BLaER1 treated with 17β-estradiol and CSF1 and Interleukin-3, amounts not matched to agents 10 nM and 100 nM (cell line): ENCODE results near the gene CIAPIN1.

ENCODE experiments used
- H3K27ac ChIP-seq, 11 experiments: shearing (Covaris generic); formaldehyde crosslinking; 2 replicates each; pipeline ENCODE4 v1.8.1; 2022
- H3K27me3 ChIP-seq, 11 experiments: shearing (Covaris generic); formaldehyde crosslinking; 2 replicates each; pipeline ENCODE4 v1.8.1; 2022
- H3K36me3 ChIP-seq, 11 experiments: shearing (Covaris generic); formaldehyde crosslinking; 2 replicates each; pipeline ENCODE4 v1.8.1; 2022
- H3K4me1 ChIP-seq, 10 experiments: shearing (Covaris generic); formaldehyde crosslinking; 2 replicates each; pipeline ENCODE4 v1.8.1; 2022
- H3K4me2 ChIP-seq, 11 experiments: shearing (Covaris generic); formaldehyde crosslinking; 2 replicates each; pipeline ENCODE4 v1.8.1; 2022
- H3K4me3 ChIP-seq, 10 experiments: shearing (Covaris generic); formaldehyde crosslinking; 2 replicates each; pipeline ENCODE4 v1.8.1; 2022
- H3K9ac ChIP-seq, 11 experiments: shearing (Covaris generic); formaldehyde crosslinking; 2 replicates each; pipeline ENCODE4 v1.8.1; 2022
- H3K9me3 ChIP-seq, 11 experiments: shearing (Covaris generic); formaldehyde crosslinking; replicated peaks in 1 of 11; 2 replicates each; pipeline ENCODE4 v1.8.1; 2022
- H4K20me1 ChIP-seq, 11 experiments: shearing (Covaris generic); formaldehyde crosslinking; 2 replicates each; pipeline ENCODE4 v1.8.1; 2022
- Cebpa-rat ChIP-seq, 11 experiments: shearing (Covaris generic); IDR thresholded peaks; 2 replicates each; pipeline ENCODE4 v1.8.1; 2022

CIAPIN1 gene

GRCh38 chr16:57423152-57423551, 24.0 kb downstream of the CIAPIN1 start:
- Histone ChIP-seq H3K9ac (no peak overlapping the region), H3K36me3 (peaks cover 12 to 34% (median 22%) of the 10 kb centered on the region in 11 experiments), H3K27ac (no peak overlapping the region), H3K27me3 (no peaks in the 10 kb centered on the region), H3K4me1 (peaks cover 7 to 23% (median 15%) of the 10 kb centered on the region in 10 experiments), H3K4me3 (no peak overlapping the region), H3K9me3 (no peaks in the 10 kb centered on the region), H3K4me2 (no peak overlapping the region), H4K20me1 (no peaks in the 10 kb centered on the region)
- no peak for TF ChIP-seq Cebpa-rat (IDR thresholded peaks at IDR 0.05)

GRCh38 chr16:57422026-57422944, 24.9 kb downstream of the CIAPIN1 start:
- TF ChIP-seq Cebpa-rat (IDR thresholded peaks at IDR 0.05): no peak
- Histone ChIP-seq H3K4me1 (peaks cover 9 to 30% (median 22%) of the 10 kb centered on the region in 10 experiments), H3K27me3 (no peaks in the 10 kb centered on the region), H3K4me2 (no peak overlapping the region), H3K27ac (no peak overlapping the region), H3K36me3 (peaks cover 4 to 25% (median 14%) of the 10 kb centered on the region in 11 experiments), H3K9me3 (no peaks in the 10 kb centered on the region), H4K20me1 (no peaks in the 10 kb centered on the region), H3K9ac (no peak overlapping the region; a peak in 1 of 22 replicates), H3K4me3 (no peak overlapping the region)

DNA sequence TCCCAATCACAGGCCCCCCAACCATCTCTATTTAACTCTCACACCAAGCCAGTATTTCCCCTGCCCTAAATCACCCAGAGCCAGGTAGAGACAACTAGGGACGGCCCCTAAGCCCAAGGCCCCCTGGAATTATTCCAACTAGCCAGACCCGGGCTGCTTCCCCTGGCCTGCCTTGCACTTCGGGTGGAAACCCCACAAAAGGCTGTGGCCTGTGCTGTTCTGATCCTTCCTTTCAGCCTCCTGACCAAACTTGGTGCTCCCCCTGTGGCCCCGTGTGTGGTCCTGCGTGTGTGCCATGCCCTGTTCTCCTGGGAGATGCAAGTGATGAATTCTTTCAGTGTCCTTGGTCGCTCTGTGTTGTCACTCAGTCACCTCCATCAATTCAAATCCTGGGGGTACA, 27.7 kb downstream of the CIAPIN1 start:
- Histone ChIP-seq H3K4me1 (peaks cover 19 to 47% (median 37%) of the 10 kb centered on the region in 10 experiments), H3K9ac (peak overlapping the region in 8 of 11 experiments; percentile 3 to 64 (median 40); a peak in 9 of 22 replicates), H3K4me3 (0 out of 20 replicates have a peak overlapping the region, but pooled peaks of 1 of the 10 experiments have one; percentile 14), H3K36me3 (no peaks in the 10 kb centered on the region), H3K27me3 (no peaks in the 10 kb centered on the region), H3K4me2 (peak overlapping the region; percentile 45 to 78 (median 63); a peak in 21 of 22 replicates), H3K27ac (peak overlapping the region in 4 of 11 experiments; percentile 13 to 59 (median 40); a peak in 7 of 22 replicates), H3K9me3 (no peaks in the 10 kb centered on the region), H4K20me1 (no peaks in the 10 kb centered on the region)
- TF ChIP-seq Cebpa-rat (IDR thresholded peaks at IDR 0.05): no peak

GRCh38 chr16:57416084-57416483, 31.1 kb downstream of the CIAPIN1 start:
- no peak for TF ChIP-seq Cebpa-rat (IDR thresholded peaks at IDR 0.05)
- H3K9me3 ChIP-seq: no peaks in the 10 kb centered on the region
- H3K27ac ChIP-seq: peak overlapping the region in 10 of 11 experiments; percentile 44 to 87 (median 80); a peak in 19 of 22 replicates
- H3K9ac ChIP-seq: peak overlapping the region in 10 of 11 experiments; percentile 55 to 84 (median 79); a peak in 18 of 22 replicates
- no peaks in the 10 kb centered on the region for H3K36me3 ChIP-seq
- no peaks in the 10 kb centered on the region for H3K27me3 ChIP-seq
- H3K4me3 ChIP-seq: no peak overlapping the region
- H3K4me1 ChIP-seq: peaks cover 29 to 82% (median 69%) of the 10 kb centered on the region in 10 experiments
- H4K20me1 ChIP-seq: no peaks in the 10 kb centered on the region; a peak in 1 of 22 replicates
- peak overlapping the region; percentile 70 to 97 (median 86) for H3K4me2 ChIP-seq

DNA sequence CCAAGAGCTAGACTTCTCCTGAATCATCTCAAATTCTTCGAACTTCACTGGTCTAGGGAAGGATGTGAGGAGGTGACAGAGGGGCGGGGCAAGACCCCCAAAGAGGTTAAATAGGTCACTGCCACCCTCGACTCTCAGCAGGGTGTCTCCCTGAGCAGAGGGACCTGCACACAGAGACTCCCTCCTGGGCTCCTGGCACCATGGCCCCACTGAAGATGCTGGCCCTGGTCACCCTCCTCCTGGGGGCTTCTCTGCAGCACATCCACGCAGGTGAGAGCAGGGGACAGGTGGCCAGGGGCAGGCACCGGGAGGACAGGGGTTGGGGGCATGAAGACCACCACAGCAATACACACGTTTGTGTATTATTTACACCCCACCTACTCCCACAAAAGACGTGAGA, 33.5 kb downstream of the CIAPIN1 start:
- Histone ChIP-seq H3K4me1 (peaks cover 42 to 95% (median 80%) of the 10 kb centered on the region in 10 experiments), H3K9me3 (no peaks in the 10 kb centered on the region), H4K20me1 (no peaks in the 10 kb centered on the region; a peak in 1 of 22 replicates), H3K4me3 (no peak overlapping the region), H3K27me3 (no peaks in the 10 kb centered on the region), H3K9ac (peak overlapping the region in 1 of 11 experiments; percentile 41; a peak in 1 of 22 replicates), H3K36me3 (no peaks in the 10 kb centered on the region), H3K4me2 (peak overlapping the region; percentile 26 to 81 (median 71); a peak in 21 of 22 replicates), H3K27ac (peak overlapping the region in 5 of 11 experiments; percentile 8 to 46 (median 21); a peak in 7 of 22 replicates)
- TF ChIP-seq Cebpa-rat (IDR thresholded peaks at IDR 0.05): no peak

DNA sequence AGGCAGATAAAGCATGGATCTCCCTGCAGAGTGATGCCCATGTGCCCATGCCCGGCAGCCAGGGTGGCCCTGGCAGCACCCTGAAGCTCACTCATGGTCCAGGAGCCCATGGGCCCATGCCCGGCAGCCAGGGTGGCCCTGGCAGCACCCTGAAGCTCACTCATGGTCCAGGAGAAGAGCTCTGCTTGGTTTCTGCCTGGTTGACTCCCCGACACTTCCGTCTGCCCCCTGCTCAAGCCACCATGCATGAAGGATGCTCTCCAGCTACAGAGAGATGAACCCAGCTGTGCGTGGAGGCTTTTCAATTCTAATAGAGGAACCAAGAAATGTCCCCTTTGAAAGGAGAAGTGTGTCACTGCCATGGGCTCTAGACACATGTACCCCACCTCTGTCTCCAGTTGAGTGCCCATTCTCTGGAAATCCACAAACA, 33.9 kb downstream of the CIAPIN1 start:
- Histone ChIP-seq H3K27me3 (no peaks in the 10 kb centered on the region), H3K9ac (peak overlapping the region in 2 of 11 experiments; percentile 33 to 41; a peak in 2 of 22 replicates), H3K36me3 (no peaks in the 10 kb centered on the region), H3K9me3 (no peaks in the 10 kb centered on the region), H3K27ac (peak overlapping the region in 7 of 11 experiments; percentile 19 to 56 (median 46); a peak in 12 of 22 replicates), H3K4me2 (peak overlapping the region; percentile 26 to 81 (median 71); a peak in 21 of 22 replicates), H3K4me3 (no peak overlapping the region), H4K20me1 (no peaks in the 10 kb centered on the region; a peak in 1 of 22 replicates), H3K4me1 (peaks cover 43 to 95% (median 77%) of the 10 kb centered on the region in 10 experiments)
- no peak for TF ChIP-seq Cebpa-rat (IDR thresholded peaks at IDR 0.05)

- no peaks in the 10 kb centered on the region for H3K36me3 ChIP-seq
- H3K27ac ChIP-seq: peak overlapping the region in 5 of 11 experiments; percentile 19 to 52 (median 46); a peak in 5 of 22 replicates
- peak overlapping the region in 10 of 11 experiments; percentile 26 to 81 (median 72); a peak in 19 of 22 replicates for H3K4me2 ChIP-seq
- no peaks in the 10 kb centered on the region for H3K27me3 ChIP-seq
- TF ChIP-seq Cebpa-rat (IDR thresholded peaks at IDR 0.05): no peak
- no peaks in the 10 kb centered on the region; a peak in 1 of 22 replicates for H4K20me1 ChIP-seq
- no peak overlapping the region for H3K4me3 ChIP-seq
- no peaks in the 10 kb centered on the region for H3K9me3 ChIP-seq
- peaks cover 43 to 90% (median 73%) of the 10 kb centered on the region in 10 experiments for H3K4me1 ChIP-seq
- H3K9ac ChIP-seq: peak overlapping the region in 2 of 11 experiments; percentile 4 to 33; a peak in 1 of 22 replicates
Observed at GRCh38 chr16:57412584-57412983, 34.6 kb downstream of the CIAPIN1 start.

GRCh38 chr16:57411362-57411976, 35.7 kb downstream of the CIAPIN1 start:
- Histone ChIP-seq H3K27ac (no peak overlapping the region), H3K9ac (no peak overlapping the region), H3K4me2 (peak overlapping the region in 9 of 11 experiments; percentile 11 to 81 (median 71); a peak in 17 of 22 replicates), H3K4me3 (no peak overlapping the region), H3K9me3 (no peaks in the 10 kb centered on the region), H4K20me1 (no peaks in the 10 kb centered on the region; a peak in 1 of 22 replicates), H3K27me3 (no peaks in the 10 kb centered on the region), H3K4me1 (peaks cover 43 to 90% (median 72%) of the 10 kb centered on the region in 10 experiments), H3K36me3 (no peaks in the 10 kb centered on the region)
- no peak for TF ChIP-seq Cebpa-rat (IDR thresholded peaks at IDR 0.05)
